K562 (cell line): Measurements from ENCODE around the gene EBF4. TPM values are rescaled to one million over a fixed set of nuclear protein-coding genes. Genes with fewer than 3 reads are reported as not detected.

Experiments
- ATAC-seq: fragments of 200-7000 bp; cut with Tn5 transposase; 3 replicates; pipeline ENCODE4 v1.9.1; 2020; ENCODE audit warnings: moderate library complexity
- BruUV-seq: library from RNA; stranded (reverse); fragments of 400-500 nt; replicated peaks from 2 replicates; lab custom pipeline; 2021; lab: Mats Ljungman, UMichigan
- CTCF ChIA-PET: fragments of 300-600 bp; formaldehyde crosslinking; extraction: SDS; loops from one replicate; lab custom pipeline; 2021; ENCODE audit warnings: low intra/inter-chr PET ratio; lab: Yijun Ruan, JAX
- POLR2A ChIA-PET: fragments of 300-600, 350-650 bp; sonication (Branson Sonifier 250); formaldehyde crosslinking; extraction: SDS; loops from one replicate; lab custom pipeline; 2021; ENCODE audit warnings: antibody characterized with exemption, inconsistent platforms; lab: Yijun Ruan, JAX
- DNase-seq, 4 experiments: peaks; one replicate each; pipeline versions ENCODE4 v3.0.0 to v3.0.0-alpha.2; 2011 to 2018; ENCODE audit warnings: low spot score in 3 of 4, mixed read lengths in 3 of 4; ENCODE audit errors: extremely low read depth in 1 of 4
- FAIRE-seq: peaks from 2 replicates; lab custom pipeline; 2011; peaks lifted over from hg19 to GRCh38; lab: Jason Lieb, UNC
- H2AFZ ChIP-seq: 2 replicates; pipeline ENCODE4 v1.6.0; 2011; ENCODE audit warnings: low read depth, low read length, control low read depth, inconsistent platforms
- H3K27ac ChIP-seq: fragments of 200-600 bp; 3 replicates; pipeline ENCODE4 v1.8.0; 2011; ENCODE audit warnings: low read depth, mild to moderate bottlenecking, control low read depth, inconsistent platforms, low read length, moderate library complexity, mixed read lengths; ENCODE audit errors: extremely low read depth
- H3K27me3 ChIP-seq, 2 experiments: fragments of 300-600 bp in 1 of 2; 2 replicates in 1 of 2; 3 replicates in 1 of 2; pipeline versions ENCODE4 v1.6.0 to v1.8.0; 2011; ENCODE audit warnings: inconsistent platforms in 2 of 2, low read length in 2 of 2, mild to moderate bottlenecking in 1 of 2, mixed read lengths in 1 of 2, moderate library complexity in 1 of 2; ENCODE audit not compliant: control insufficient read depth in 2 of 2, insufficient read depth in 2 of 2
- H3K36me3 ChIP-seq: fragments of 300-600 bp; 3 replicates; pipeline ENCODE4 v1.8.0; 2011; ENCODE audit warnings: mild to moderate bottlenecking, low read length, inconsistent platforms; ENCODE audit not compliant: control insufficient read depth, insufficient read depth
- H3K4me1 ChIP-seq, 2 experiments: fragments of 200-600 bp in 1 of 2; replicated peaks in 1 of 2; 2 replicates in 1 of 2; 3 replicates in 1 of 2; pipeline versions ENCODE4 v1.5.1 to v1.8.0; 2011; ENCODE audit warnings: inconsistent platforms in 2 of 2, low read length in 2 of 2, mild to moderate bottlenecking in 1 of 2, mixed read lengths in 1 of 2, moderate library complexity in 1 of 2; ENCODE audit not compliant: control insufficient read depth in 2 of 2, insufficient read depth in 2 of 2
- H3K4me2 ChIP-seq: 2 replicates; pipeline ENCODE4 v1.6.1; 2011; ENCODE audit warnings: low read length, control low read depth, inconsistent platforms, mixed read lengths; ENCODE audit not compliant: insufficient read depth
- H3K4me3 ChIP-seq: fragments of 200-600 bp; sonication (generic), shearing (Covaris generic); 2 replicates; pipeline ENCODE4 v1.5.1; 2016; ENCODE audit warnings: control low read depth, inconsistent platforms
- H3K79me2 ChIP-seq: fragments of 200-600 bp; 3 replicates; pipeline ENCODE4 v1.8.0; 2011; ENCODE audit warnings: low read length, inconsistent platforms; ENCODE audit not compliant: control insufficient read depth, insufficient read depth
- H3K9ac ChIP-seq, 2 experiments: 2 replicates each; pipeline versions ENCODE4 v1.6.0 to v1.6.1; 2011; ENCODE audit warnings: low read depth in 2 of 2, low read length in 2 of 2, control low read depth in 1 of 2, inconsistent platforms in 1 of 2, mild to moderate bottlenecking in 1 of 2, mixed read lengths in 1 of 2; ENCODE audit not compliant: insufficient read depth in 1 of 2
- H3K9me1 ChIP-seq: one replicate; pipeline ENCODE4 v1.6.0; 2011; ENCODE audit warnings: inconsistent platforms, mild to moderate bottlenecking, low read length, moderate library complexity; ENCODE audit not compliant: control insufficient read depth, insufficient read depth
- H3K9me3 ChIP-seq: replicated peaks from 2 replicates; pipeline ENCODE4 v1.5.1; 2011; ENCODE audit warnings: low read depth, low read length, inconsistent platforms; ENCODE audit not compliant: control insufficient read depth, insufficient read depth
- H4K20me1 ChIP-seq: replicated peaks from 2 replicates; pipeline ENCODE4 v1.6.1; 2011; ENCODE audit warnings: low read length, inconsistent platforms, mixed read lengths; ENCODE audit not compliant: control insufficient read depth, insufficient read depth
- CREB3 ChIP-seq: fragments of 450-650 bp; conservative IDR thresholded peaks from 2 replicates; pipeline ENCODE4 v1.6.1; 2016; ENCODE audit warnings: missing genetic modification characterization, low read depth, mild to moderate bottlenecking, missing compliant biosample characterization, moderate library complexity
- ETS2 ChIP-seq: IDR thresholded peaks from 2 replicates; pipeline ENCODE4 v1.6.1; 2016; ENCODE audit warnings: borderline replicate concordance, missing genetic modification characterization, mild to moderate bottlenecking, moderate library complexity, missing compliant biosample characterization; ENCODE audit not compliant: poor library complexity, severe bottlenecking
- FOXK1 ChIP-seq: sonication (generic); formaldehyde crosslinking; IDR thresholded peaks from 2 replicates; pipeline ENCODE4 v1.8.0; 2022; ENCODE audit warnings: missing genetic modification reagents, mild to moderate bottlenecking, borderline replicate concordance
- GATAD2B ChIP-seq: fragments of 450-650 bp; IDR thresholded peaks from 2 replicates; pipeline ENCODE4 v1.6.1; 2017; ENCODE audit warnings: mild to moderate bottlenecking, borderline replicate concordance
- MXI1 ChIP-seq: IDR thresholded peaks from 2 replicates; pipeline ENCODE4 v1.6.1; 2011; ENCODE audit warnings: low read depth, mild to moderate bottlenecking, improper control_type of control experiment, low read length
- SRSF3 ChIP-seq: fragments of 200-400 bp; formaldehyde crosslinking; IDR thresholded peaks from 2 replicates; pipeline ENCODE4 v1.6.1; 2016; ENCODE audit warnings: mild to moderate bottlenecking, low read length, moderate library complexity; ENCODE audit not compliant: insufficient read depth
- ZNF561 ChIP-seq: fragments of 450-650 bp; formaldehyde crosslinking; conservative IDR thresholded peaks from 2 replicates; pipeline ENCODE4 v1.4.0; 2020; ENCODE audit warnings: mild to moderate bottlenecking, moderate library complexity
- WGBS: fragments of 100-300 bp; shearing (Covaris generic); methylation state at CpG from one replicate; pipeline ENCODE4 v1.1.6; 2016; ENCODE audit warnings: low coverage, mixed read lengths; ENCODE audit not compliant: insufficient coverage; ENCODE audit errors: missing lambda C conversion rate; 5-methylcytosine and 5-hydroxymethylcytosine counted together
- in situ Hi-C: fragments of 300-500 bp; cut with MboI; formaldehyde crosslinking; loops from 4 replicates; pipeline ENCODE4 v1.15.0; 2018; ENCODE audit warnings: inconsistent platforms, mixed read lengths
- intact Hi-C: fragments of 100-400 bp; cut with micrococcal nuclease; formaldehyde crosslinking; loops from 2 replicates; pipeline ENCODE4 v1.14.2; 2022
- polyA plus RNA-seq, 8 experiments: library from polyadenylated mRNA; depleted of rRNA in 4 of 8; stranded (reverse) in 5 of 8; unstranded in 3 of 8; fragments of >200 nt; fragmentation: Nextera tagmentation in 2 of 8; fragmentation: Illumina TruSeq in 1 of 8; extraction: Ambion mirVana in 2 of 8; extraction: Trizol in 1 of 8; gene quantifications; 2 replicates each; pipeline versions ENCODE4 v1.2.1 to v1.2.3, GENCODE V29; 2011 to 2014; ENCODE audit warnings: inconsistent platforms in 1 of 8, missing spikeins in 1 of 8
- total RNA-seq, 7 experiments: library from RNA; depleted of rRNA in 6 of 7; stranded (reverse); fragments of >200 nt in 6 of 7; fragmentation: Illumina TruSeq in 2 of 7; extraction: Trizol in 2 of 7; gene quantifications; 2 replicates each; pipeline versions ENCODE4 v1.2.1 to v1.2.3, GENCODE V29; 2011 to 2021; ENCODE audit warnings: low replicate concordance in 1 of 7
- TF ChIP-seq, protein P1 (sequence below), 2 experiments: IDR thresholded peaks; 2 replicates each; pipeline ENCODE4 v1.6.1; 2012; ENCODE audit warnings: improper control_type of control experiment in 2 of 2, low read depth in 2 of 2, low read length in 2 of 2, borderline replicate concordance in 1 of 2

Gene EBF4
- total and polyA plus RNA-seq, 9 of the 15 experiments (the other 6 are each of a cell fraction or from before 2014, with no cell fraction given), result 0.09 TPM; not detected in 8

DNA sequence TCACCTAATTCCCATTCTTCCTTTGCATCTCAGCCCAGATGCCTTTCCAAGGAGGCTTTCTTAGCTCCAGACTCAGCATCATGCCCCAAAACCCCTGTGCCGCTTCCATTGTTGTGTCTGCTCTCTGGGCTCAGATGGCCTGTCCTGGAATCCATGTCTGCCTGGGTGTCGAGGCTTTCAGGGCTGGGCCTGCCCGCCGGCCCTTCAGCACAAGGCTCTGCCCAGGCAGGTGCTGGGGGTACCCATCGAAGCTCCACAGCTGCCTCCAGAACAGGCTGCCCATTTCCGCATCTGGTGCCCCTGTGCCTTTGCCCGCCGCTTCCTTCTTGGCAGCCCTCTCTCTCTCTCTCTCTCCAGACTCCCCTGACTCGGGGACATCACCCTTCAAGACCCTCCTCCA, 106.7 kb downstream of the EBF4 start:
- DNase-seq (no peak), FAIRE-seq (no peak), ATAC-seq (no peak)
- no peak overlapping the region for H2AFZ ChIP-seq
- peaks cover 4 to 34% of the 10 kb centered on the region in 2 experiments; a peak in 4 of 5 replicates for H3K4me1 ChIP-seq
- H3K36me3 ChIP-seq, result no peaks in the 10 kb centered on the region
- H4K20me1 ChIP-seq, result peaks cover 12% of the 10 kb centered on the region; the same call in 1 of the 2 replicates
- no peak overlapping the region for H3K4me3 ChIP-seq
- no peak overlapping the region for H3K4me2 ChIP-seq
- POLR2A ChIA-PET, result interaction anchor here (0.6 to 1.0 kb wide), 2 partner anchors 11 to 73 kb away, joined by 3 to 4 read pairs; no protein-coding TSS in a partner anchor
- in situ Hi-C loops (no loop called here), intact Hi-C loops (no loop called here)
- CTCF ChIA-PET, result no interaction called here
- H3K9ac ChIP-seq, result no peak overlapping the region
- H3K79me2 ChIP-seq, result no peaks in the 10 kb centered on the region
- H3K27me3 ChIP-seq, result peaks cover 10 to 49% of the 10 kb centered on the region in 2 experiments; a peak in 4 of 5 replicates
- no TSS peak for BruUV-seq
- no peaks in the 10 kb centered on the region for H3K9me1 ChIP-seq
- H3K9me3 ChIP-seq, result no peaks in the 10 kb centered on the region
- no peak overlapping the region for H3K27ac ChIP-seq
- WGBS, result 35% methylated on average over 2 of the region's 9 CpGs
- TF ChIP-seq FOXK1 (CRISPR knock-in tag) (no peak), ETS2 (tag) (no peak), SRSF3 (no peak), CREB3 (tag) (no peak), MXI1 (no peak), GATAD2B (no peak), ZNF561 (CRISPR knock-in tag) (no peak)
- TF ChIP-seq, protein P1, sequence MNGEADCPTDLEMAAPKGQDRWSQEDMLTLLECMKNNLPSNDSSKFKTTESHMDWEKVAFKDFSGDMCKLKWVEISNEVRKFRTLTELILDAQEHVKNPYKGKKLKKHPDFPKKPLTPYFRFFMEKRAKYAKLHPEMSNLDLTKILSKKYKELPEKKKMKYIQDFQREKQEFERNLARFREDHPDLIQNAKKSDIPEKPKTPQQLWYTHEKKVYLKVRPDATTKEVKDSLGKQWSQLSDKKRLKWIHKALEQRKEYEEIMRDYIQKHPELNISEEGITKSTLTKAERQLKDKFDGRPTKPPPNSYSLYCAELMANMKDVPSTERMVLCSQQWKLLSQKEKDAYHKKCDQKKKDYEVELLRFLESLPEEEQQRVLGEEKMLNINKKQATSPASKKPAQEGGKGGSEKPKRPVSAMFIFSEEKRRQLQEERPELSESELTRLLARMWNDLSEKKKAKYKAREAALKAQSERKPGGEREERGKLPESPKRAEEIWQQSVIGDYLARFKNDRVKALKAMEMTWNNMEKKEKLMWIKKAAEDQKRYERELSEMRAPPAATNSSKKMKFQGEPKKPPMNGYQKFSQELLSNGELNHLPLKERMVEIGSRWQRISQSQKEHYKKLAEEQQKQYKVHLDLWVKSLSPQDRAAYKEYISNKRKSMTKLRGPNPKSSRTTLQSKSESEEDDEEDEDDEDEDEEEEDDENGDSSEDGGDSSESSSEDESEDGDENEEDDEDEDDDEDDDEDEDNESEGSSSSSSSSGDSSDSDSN (IDR thresholded peaks at IDR 0.05; ENCODE audit: borderline replicate concordance in 1 of 2, low read depth in 2 of 2, low read length in 2 of 2), result no peak
